HG02970 (cell line): ENCODE results near the gene HLA-DRB1.
"Not testable (repeated sequence)": the region's sequence is repeated elsewhere in the genome, so short reads cannot be mapped to it uniquely, and the experiment has no call there.

ENCODE experiments used
- ATAC-seq: cut with Tn5 transposase; IDR thresholded peaks from one replicate; pipeline ENCODE4 v1.9.1; 2021; ENCODE audit warnings: mild to moderate bottlenecking, moderate library complexity, moderate number of reproducible peaks; ENCODE audit not compliant: unreplicated experiment, low FRiP score

HLA-DRB1 gene

DNA sequence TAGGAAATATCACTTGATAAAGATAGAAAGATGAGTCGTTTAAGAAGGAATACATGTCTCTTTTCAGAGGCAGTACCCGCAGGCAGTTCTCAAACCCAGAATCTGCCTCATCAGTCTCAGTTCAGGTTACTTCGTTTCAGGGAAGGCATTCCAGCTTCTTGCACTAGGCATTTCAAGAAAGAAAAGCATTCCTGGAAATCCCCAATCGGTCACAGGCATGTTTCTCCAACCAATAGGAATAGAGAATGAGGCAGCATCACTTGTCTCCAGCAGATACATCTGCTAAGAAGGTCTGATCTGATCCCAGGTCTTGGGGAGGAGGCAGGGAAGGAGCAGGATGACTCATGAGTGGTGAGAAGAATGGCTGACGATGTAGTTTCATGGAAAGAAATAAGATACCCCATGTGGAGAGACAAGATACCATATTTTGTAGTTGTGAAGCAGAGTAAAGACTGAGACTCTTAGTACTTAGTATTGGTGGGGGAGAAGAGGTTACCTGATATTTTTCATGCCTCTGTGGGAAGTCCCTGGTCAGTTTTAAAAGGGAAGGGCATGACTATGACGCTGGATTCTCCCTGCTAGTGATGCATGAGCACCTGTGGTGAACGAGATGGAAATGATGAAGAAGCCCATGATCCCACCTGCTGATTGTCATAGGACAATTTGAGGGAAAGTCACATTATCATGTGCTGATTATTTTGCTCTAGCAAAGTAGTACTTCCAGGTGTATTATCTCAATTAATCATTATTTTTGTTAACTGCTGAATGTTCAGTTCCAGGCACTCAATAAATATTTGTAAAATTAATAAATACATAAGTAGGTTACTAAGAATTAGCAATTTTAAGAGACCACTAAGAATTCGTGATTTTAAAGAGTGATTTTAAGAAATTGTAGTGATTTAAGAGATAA is 20.3 kb upstream of the HLA-DRB1 start:
- ATAC-seq = peak; percentile 91

DNA sequence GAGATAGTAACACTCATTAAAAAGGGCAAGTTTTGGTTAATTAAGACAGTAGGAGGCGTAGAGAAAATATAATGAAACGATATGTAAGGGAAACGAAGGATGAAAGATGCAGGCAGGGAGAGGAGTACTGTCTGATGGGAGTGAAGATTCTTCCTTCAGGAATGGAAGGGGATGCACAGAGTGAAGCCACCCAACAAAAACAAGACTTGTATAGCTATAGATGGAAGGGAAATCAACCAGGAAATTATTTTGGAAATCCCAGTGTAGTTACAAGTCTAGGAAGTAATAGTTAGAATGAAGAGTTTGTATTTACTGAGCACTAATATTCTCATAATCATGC is 19.7 kb upstream of the HLA-DRB1 start:
- no peak for ATAC-seq

DNA sequence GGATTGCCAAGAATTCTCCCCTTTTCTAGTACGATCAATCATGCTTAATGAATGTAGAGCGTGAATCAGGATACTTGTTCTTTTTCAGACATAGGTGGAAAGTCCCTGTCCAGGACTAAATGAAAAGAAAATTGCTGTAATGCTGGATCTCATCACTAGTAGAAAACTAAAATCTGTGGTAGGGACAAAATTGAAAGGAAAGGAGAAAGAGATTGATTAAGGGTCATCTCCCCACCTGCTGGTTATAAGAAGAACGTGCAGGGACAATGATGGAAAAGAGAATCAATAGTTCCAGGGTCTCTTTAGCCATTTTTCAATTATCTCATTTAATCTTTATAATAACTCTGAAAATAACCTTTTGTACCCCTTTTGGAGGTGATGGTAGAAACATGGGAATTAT is 18.7 kb upstream of the HLA-DRB1 start:
- no peak for ATAC-seq

DNA sequence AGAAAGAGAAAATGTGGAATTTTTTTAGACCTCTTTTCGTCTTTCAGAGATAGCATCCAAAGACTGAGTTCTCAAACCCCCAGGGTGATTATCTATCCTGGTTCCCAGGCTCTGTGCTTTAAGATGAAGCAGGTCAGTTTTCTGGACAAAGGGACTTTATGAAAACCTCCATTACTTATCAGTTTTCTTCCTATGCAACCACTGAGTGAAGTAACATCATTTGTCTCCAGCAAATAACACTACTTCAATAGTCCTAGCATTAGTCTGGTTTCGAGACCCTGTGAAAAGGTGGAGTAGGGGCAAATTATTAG is 18.3 kb upstream of the HLA-DRB1 start:
- no peak for ATAC-seq

DNA sequence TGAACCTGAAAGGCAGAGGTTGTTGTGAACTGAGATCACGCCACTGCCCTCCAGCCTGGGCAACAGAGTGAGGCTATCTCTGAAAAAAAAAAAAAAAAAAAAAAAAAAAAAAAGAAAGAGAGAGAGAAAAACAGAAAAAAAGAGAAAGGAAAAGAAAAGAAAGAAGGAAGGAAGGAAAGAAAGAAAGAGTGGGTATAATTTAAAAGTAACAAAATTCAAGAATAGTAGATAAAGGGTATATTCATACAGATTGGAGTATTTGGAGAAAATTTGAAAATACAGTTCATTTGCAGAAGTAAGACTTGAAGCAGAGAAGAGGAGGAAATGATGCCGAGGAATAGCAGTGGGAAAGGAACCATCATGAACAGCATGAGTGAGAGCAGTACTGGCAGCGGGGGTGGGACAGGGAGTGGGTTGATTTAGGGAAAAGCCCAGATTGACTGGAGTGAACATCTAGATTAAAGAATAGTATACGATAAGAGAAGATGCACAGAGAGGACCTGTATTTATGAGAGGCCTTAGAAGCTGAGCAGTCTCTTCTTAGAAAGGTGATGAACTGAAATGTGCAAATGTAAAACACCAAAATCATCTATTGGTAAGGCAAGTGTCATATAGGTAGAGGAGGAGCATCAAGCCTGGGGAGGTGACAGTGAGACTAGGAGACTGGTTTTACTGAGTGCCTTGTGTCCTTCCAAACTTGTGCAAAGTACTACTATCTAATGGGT is 17.8 kb upstream of the HLA-DRB1 start:
- no peak for ATAC-seq

DNA sequence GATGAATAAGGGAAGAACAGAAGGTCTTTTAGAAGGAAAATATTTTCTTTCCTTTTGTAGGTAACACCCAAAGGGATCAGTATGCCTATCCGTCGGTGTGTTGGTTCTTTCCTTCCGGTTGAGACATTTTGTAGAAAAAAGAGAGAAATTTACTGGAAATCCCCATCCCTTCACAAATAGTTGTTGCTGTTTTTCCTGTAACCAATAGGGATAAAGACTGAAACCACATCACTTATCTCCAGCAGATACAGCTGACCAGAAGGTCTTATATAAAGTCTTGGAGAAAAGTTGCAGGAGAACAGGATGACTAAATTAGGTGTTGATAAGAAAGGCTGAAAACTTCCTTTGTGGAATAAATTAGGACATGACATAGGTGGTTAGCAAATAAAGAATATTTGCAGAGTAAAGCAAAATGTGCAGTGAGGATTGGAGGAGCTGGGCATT is 14.8 kb upstream of the HLA-DRB1 start:
- ATAC-seq = no peak

DNA sequence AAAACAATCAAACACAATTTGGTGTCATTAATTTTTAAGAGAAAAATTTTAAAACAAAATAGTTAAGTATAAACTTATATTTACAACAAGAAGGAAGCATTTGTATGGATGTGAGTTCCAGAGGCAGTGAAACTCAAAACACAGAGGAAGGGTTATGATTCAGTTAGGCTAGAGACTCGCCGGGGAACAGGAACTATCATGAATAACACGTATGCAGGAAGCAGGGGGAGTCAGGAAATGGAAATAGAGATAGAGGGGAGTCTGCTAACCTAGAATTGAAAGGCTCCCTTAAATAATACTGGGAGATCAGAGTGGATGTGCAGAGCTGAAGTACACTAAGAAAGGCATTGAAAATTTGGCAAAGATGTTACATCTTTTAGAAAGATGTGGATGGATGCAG is 14.2 kb upstream of the HLA-DRB1 start:
- ATAC-seq = no peak

DNA sequence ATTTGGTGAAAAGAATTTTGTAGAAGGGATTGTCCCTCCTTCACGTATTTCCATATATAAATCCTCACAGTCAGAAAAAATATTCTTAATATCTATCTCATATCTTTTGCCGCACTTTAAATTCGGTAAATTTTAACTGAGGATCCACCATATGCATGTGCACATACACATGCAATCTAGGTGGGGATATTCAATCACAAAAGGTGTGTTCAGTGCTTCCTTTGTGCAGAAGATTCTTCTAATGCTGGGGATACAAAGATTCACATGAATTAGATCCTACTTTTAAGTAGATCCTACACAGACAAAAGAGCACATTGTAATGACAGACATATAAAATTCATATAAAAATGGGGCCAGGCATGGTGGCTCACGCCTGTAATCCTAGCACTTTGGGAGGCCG is 13.6 kb upstream of the HLA-DRB1 start:
- no peak for ATAC-seq

DNA sequence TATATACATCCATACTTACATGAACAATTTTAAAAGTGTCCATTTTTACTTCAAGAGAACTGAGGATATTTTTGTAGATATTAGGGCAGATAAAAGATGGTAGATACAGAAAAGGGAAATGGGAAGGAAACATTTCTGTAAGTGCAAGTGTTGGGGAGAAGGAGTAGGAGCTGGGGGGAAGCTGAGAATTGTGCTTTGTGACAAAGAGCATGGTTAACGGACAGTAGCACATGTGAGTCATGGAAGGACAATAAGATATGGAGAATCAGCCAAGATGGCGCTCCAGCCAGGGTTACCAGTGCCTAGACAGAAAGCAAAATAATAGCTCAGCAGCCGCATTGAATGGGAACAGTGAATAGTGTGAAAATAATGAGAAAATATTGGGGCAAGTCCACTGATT is 12.7 kb upstream of the HLA-DRB1 start:
- ATAC-seq = no peak

DNA sequence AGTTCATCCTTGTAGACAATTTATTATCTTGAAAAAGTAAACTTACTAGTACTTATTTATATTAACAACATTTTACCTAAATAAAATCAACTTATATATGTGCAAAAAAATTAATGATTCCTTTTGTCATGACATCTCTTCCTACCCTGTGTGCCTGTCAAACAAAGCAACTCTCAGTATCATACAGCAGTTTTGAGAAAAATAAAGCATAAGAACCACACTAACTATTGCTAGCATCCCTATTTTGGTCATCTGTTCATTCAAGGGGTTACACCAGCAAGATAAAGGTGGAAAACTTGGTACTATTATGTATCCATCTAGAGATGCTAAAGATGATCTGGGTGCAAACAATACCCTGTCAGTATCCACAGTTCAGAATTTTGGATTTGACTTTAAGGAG is 7.4 kb upstream of the HLA-DRB1 start:
- ATAC-seq = no peak

DNA sequence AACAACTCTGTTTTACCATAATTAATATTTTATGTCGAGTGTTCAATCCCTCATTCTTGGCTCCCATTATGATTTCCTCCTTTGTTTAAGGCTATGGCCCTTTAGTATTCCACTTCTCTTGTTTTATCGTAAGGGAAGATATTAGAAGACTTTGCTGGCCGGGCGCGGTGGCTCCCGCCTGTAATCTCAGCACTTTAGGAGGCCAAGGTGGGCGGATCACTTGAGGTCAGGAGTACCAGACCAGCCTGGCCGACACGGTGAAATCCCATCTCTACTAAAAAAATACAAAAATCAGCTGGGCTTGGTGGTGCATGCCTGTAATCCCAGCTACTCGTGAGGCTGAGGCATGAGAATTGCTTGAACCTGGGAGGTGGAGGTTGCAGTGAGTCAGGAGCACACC is 1.1 kb upstream of the HLA-DRB1 start:
- ATAC-seq = not testable (repeated sequence)

DNA sequence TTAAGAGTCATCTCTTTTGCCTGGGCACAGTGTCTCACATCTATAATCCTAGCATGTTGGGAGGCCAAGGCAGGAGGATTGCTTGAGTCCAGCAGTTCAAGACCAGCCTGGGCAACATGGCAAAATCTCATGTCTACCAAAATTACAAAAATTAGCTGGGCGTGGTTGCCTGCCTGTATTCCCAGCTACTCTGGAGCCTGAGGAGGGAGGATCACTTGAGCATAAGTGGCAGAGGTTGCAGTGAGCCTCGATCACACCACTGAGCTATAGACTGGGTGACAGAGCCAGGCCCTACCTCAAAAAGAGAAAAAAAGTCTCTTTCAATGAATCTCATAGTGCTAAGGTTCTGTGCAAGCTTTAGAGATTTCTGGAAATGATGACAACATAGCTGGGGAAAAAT is 1.5 kb downstream of the HLA-DRB1 start:
- ATAC-seq = no peak

DNA sequence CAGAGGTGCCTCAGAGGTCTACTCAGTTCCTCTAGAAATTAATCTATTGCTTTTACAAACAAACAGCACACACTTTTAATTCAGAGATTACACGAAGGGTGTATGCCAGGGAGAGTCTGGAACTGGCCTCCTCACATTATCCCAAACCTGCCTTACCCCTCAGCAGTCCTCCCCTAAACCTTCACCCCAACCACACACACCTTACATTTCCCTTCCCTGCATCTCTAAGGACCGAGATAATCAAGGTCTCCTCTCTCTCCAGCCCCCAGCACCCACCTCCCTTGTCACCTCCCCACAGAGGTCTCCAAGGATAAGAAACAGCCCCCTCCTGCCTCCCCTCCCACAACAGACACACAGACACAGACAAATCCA is 6.1 kb downstream of the HLA-DRB1 start:
- no peak for ATAC-seq

DNA sequence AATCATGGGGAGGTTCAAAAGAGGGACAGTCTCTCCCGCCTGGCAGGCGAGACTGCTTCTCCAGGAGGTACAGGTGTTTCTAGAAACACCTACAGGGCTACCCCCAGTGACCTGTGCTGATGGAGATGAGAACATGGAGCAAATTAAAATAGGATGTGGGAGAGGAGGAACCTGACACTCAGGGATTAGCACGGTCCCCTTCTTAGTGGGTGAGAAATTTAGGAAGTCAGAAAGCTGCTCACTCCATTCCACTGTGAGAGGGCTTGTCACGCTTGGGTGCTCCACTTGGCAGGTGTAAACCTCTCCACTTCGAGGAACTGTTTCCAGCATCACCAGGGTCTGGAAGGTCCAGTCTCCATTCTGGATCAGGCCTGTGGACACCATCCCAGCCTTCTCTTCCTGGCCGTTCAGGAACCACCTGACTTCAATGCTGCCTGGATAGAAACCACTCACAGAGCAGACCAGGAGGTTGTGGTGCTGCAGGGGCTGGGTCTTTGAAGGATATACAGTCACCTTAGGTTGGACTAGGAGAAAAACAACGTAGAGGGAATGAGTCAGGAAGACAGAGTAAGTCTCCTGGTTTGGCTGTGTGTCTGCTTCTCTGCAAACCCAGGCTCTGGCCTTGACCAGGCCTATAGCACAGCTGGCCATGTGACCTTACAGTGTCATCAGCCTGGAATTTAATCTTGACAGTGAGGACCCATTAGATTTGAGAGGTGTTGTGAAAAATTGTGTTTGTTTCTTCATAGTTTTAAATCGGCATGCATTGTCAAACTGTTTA is 8.1 kb downstream of the HLA-DRB1 start:
- no peak for ATAC-seq

DNA sequence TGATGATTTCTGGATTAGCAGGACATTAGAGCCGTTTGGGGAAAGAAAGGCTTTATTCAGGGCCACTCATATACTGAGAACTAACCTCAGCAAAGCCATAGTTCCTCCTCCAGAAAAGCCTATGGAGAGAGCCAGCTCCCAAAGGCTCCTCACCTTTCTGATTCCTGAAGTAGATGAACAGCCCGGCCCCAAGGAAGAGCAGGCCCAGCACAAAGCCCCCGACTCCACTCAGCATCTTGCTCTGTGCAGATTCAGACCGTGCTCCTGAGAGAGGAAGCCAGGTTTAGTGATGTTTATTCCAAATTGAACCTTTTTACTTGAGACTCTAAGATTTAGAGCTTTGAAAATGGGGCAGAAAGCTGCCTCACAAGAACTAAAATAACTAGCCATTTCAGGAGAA is 9.1 kb downstream of the HLA-DRB1 start:
- ATAC-seq = no peak

DNA sequence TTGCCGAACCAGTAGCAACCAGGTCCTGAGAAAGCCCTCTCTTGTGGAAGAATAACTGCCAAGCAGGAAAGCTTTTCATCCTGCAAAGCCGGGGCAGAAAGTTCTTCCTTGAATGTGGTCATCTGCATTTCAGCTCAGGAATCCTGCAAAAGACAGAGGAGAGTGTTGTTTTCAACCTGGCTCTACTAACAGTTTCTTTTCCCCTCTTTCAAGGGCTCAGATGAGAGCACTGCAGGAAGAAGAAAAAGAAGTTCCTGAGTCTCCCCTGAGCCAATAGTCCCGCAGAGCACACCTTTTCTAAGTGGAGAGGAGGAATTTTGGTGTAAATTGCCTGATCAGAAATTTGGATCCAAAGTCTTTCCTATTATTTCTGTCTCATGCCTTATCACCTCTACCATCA is 10.7 kb downstream of the HLA-DRB1 start:
- no peak for ATAC-seq

DNA sequence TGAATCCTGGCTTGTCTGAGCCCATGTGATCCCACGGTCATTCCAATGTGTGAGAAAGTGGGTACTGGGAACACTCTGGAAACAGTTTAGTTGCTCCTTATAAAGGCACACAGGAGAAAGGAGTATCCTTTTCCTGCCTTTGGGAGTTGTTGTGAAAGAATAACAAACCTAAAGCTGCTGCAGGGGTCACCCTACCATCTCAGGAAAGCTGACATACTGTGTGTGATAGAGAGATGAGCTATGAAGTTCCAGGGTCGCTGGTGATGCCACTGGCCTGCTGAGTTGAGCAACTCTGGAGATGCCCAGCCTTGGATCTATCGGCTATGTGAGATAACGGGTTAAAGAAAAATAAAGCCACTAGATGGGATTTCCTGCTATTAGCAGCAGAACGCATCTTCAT is 12.2 kb downstream of the HLA-DRB1 start:
- not testable (repeated sequence) for ATAC-seq

DNA sequence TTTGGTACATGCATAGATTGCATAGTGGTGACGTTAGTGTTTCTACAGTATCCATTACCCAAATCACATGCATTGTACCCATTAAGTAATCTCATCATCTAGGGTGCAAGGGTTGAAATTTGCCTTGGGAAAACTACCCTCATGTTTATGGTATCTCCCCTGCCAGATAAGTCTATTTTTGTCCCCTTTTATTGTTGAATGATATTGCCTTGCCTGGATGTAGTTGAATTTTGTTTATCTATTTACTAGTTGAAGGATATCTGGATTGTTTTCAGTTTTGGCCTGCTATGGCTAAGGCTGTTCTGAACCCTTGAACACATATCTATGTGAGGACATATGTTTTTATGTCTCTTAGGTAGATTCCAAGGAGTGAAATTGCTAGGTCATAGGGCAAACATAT is 13.4 kb downstream of the HLA-DRB1 start:
- no peak for ATAC-seq

DNA sequence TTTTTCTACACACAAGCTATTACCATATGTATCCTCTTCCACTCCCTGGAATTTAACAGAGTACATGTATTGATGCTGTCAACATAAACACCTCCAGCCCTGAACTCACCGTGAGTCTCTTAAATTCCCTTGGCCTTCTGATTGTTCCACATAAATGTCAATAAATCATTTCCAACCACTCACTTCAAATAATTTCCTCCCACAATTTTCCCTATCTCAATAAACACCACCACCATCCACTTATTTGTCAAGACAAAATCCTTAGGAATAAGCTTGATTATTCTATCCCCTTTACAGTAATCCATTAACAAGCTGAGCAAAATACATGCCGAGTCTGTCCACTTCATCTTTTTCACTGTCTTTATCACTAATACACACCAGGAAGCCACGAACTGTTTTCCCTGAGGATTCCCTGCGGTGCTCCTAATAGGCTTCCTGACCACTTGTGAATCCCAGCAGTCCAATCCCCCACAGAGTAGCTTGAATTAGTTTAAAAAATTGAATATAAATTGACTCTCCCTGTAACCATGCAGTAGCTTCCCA is 19.2 kb downstream of the HLA-DRB1 start:
- no peak for ATAC-seq

DNA sequence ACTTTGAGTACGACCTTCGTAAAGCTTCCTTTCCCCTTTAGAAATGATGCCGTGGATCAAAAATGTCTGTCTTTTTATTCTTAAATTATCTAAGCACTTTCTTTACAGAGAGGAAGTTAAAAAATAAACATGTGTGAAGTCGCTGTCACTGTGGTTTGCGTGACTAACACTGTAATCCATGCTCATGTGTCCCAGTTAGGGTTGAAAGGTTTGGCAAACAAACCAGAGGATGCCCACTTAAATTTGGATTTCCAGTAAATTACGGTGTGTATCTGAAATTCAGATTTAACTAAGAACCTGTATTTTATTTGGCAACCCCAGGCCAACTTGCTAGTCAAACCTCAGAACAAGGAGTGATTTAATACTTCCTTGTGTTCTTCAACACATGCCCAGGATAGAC is 21.1 kb downstream of the HLA-DRB1 start:
- no peak for ATAC-seq

DNA sequence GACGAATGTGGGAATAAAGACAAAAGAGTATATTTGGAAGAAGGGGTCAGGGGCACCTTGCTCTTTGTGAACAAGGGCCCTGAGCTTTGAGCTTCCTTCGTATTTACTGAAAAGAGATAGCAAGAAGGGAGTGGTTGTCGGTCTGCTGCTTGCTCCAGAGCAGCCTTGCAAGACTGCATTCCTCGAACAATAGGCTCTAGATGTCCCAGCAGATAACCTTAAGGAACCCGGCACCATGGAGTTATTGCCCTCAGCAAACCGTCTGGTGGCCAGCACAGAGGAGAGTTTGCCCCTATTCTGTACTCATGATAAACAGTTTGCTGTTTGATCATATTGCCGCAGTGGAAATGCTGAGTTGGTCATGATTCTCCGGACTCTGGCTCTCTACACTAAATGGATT is 22.7 kb downstream of the HLA-DRB1 start:
- ATAC-seq = no peak
